Fibroblast of gingiva (primary cell): ENCODE measurements around the gene ZDHHC7.
A peak's percentile ranks its signal among the peaks of the same experiment; 100 is the strongest.
"Not testable (repeated sequence)": the region's sequence is repeated elsewhere in the genome, so short reads cannot be mapped to it uniquely, and the experiment has no call there.

ENCODE experiments used
- DNase-seq: peaks from one replicate; pipeline ENCODE4 v3.0.0-alpha.2; 2011; ENCODE audit warnings: low read depth

Gene ZDHHC7

DNA sequence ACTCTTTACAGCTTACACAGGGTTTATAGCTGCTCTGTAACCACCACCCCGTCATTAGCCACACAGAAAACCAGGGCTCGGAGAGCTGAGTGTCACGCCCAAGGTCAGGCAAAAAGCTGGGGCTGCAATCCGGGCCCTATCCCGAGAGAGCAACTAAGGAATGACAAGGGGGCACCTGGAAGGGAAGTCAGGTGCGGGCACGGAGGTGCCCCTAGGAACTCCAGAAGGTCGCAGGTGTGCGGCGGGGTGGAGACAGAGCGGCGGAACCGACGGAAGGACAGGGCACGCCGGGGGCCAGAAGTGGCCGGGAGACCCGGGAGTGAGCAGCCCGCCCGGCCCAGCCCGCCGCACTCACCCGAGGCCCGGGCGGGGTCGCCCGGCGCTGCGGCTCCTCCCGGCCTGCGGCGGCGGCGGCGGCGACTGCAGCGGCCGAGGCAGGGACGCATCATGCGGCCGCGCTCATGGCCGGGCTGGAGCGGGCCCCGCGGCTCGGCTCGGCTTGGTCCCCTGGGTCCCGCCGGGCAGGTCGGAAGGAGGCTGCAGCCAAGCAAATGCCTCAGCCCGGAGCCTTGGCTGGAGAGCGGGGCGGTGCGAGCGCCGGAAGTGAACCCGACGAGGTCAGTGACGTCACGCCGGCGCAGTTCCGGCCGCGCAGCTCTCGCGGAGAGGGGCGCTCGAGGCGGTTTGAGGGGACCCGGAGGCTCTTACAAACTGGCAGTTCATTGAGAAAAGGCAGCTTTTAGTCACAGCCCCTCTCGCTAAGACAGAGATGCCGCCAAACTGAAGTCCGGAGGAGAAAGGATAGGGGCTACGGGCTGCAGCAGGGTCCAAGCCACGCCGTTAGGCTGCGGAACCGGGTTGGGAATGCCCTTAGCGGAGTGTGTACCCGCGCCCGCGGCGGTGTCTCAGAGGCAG, at the start of gene ZDHHC7:
Gene ZDHHC7, minus strand, starts transcription at position 605 of the 915 bp plus-strand sequence. CDS start 20,917 bp downstream, outside the sequence.
- DNase-seq: peak; percentile 87

- no peak for DNase-seq
Measured at GRCh38 chr16:85058909-85059308, 47.6 kb upstream of the ZDHHC7 start.

DNA sequence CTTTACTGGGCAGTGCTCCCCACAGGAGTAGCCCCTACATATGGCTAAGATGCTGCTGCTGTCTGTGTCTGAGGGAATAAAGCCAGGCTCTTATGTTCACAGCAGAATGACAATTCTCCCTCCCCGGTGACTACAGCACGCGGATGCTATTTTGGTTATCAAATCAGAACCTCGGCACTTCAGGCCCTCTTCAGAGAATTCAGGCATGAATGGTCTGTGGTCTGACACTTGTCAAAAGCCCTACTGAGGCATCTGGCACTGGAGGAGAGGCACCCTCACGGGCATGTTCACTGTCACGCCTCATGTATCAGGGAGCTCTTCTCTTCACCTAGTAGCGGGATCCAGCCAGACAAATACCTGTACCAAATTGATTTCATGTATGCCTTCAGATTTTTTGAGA, 46.6 kb upstream of the ZDHHC7 start:
- DNase-seq: no peak

GRCh38 chr16:85057212-85057889, 46.0 kb upstream of the ZDHHC7 start:
- no peak for DNase-seq

DNA sequence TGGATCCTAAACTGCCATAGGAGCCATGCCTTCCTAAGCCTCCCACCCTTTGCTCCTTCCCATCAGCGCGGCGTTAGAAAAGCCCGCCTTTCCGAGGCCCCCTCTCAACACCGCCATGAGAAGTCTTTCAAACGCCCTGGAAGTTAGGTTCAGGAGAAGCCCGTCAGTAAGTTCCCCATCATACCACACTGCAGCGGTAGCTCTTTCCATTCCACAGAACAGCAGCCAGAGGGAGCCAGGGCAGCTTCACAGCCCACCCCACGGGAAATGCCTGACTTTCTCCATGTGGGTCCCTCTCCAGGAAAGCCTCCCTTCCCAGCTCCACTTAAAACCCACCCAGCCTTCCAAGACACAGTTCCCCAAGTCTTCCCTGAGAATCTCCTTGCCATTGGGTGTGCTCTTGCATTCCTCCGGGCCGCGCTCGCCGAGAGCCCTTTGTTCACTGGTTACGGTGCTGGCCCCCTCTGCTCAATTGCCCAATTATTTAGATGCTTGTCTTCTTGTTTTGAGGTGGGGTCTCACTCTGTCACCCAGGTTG, 44.9 kb upstream of the ZDHHC7 start:
- DNase-seq: peak; percentile 26

GRCh38 chr16:85055493-85056210, 44.3 kb upstream of the ZDHHC7 start:
- peak; percentile 39 for DNase-seq

- no peak for DNase-seq
Measured at GRCh38 chr16:85054948-85055492, 43.7 kb upstream of the ZDHHC7 start.

- not testable (repeated sequence) for DNase-seq
Measured at GRCh38 chr16:85054321-85054720, 43.0 kb upstream of the ZDHHC7 start.

- DNase-seq: no peak
Measured at GRCh38 chr16:85052536-85052935, 41.2 kb upstream of the ZDHHC7 start.

DNA sequence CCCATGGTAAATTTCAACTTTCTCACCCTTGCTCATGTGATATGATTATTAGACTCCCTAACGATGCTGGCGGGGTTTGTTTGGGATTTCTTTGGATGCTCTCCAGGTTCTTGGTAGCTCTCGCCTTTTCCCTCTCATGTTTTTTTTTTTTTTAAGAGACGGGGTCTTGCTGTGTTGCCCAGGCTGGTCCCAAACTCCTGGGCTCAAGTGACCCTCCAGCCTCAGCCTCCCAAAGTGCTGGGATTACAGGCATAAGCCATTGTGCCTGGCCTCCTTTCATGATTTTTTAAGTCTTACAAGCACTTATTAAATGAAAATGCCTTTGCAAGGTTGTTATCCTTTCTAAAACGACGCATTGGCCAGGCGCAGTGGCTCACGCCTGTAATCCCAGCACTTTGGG, 40.3 kb upstream of the ZDHHC7 start:
- no peak for DNase-seq

DNA sequence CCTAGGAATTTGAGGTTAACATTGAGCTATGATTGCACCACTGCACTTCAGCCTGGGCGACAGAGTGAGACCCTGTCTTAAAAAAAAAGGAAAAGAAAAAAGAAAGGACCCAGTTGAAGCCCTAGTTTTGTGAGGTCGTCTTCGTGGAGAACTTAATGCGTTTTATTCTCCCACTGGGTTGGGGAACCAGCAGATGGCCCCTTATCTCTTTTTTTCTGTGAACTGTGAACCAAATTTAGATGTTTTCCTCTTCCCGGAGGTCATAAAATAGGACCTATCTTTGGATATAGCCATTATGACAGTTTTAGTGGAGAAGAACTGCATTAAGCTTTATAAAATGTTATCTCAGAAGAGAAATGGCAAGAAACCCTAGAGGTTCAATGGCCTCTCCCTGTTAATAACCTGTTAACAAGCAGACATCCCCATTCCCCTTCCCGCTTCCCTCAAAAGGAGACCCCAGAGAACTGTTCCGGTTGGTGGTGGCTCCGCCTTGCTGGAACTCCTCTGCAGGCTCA, 39.8 kb upstream of the ZDHHC7 start:
- no peak for DNase-seq

DNA sequence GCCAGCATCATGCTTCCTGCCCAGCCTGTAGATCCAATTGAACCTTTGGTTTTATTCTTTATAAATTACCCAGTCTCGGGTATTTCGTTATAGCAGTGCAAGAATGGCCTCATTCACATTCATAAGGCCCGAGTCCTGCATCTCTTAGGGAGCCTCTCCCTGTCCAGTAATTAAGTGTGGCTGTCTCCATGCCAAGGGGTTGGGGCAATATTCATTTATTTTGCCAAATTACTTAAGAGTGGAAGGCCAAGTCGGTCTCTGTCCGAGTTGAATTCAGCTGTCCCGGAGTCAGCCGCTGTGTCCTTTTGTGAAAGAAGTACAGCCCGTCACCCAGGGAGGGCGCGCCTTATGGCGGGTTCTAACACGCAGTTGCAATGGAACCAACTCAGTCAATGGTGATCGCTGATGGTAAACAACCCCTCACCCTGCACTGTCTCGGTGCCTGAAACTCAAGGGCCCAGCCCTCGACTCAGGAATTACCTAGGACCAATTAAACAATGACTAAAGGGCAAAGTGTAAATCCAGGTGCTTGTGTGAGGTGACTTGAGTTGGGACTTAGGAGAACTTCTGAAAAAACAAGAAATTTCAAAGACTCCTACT, 38.5 kb upstream of the ZDHHC7 start:
- DNase-seq: no peak

- DNase-seq: no peak
Measured at GRCh38 chr16:85048921-85049562, 37.7 kb upstream of the ZDHHC7 start.

GRCh38 chr16:85047867-85048455, 36.6 kb upstream of the ZDHHC7 start:
- DNase-seq: no peak

- DNase-seq: no peak
Measured at GRCh38 chr16:85046931-85047866, 35.9 kb upstream of the ZDHHC7 start.

DNA sequence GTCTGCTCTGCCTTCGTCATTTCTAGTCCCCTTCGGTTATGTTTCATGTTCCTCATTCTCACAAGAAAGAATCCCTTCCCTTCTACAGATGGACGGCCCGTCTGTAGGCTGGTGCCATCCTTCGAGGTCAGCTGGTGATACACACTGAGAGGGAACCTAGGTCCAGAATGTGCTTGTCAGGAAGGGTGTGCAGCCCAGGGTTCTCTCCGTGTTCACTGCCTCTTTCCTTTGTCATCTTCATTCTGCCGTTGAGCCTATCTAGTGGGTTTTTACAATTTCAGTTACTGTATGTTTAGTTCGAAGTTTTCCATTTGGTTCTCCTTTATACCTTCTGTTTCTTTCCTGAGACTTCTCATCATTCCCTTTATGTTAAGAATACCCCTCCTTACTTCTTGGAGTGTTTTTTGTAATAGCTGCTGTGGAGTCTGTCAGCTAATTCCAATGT, 35.2 kb upstream of the ZDHHC7 start:
- no peak for DNase-seq

GRCh38 chr16:85045641-85046471, 34.5 kb upstream of the ZDHHC7 start:
- no peak for DNase-seq

DNA sequence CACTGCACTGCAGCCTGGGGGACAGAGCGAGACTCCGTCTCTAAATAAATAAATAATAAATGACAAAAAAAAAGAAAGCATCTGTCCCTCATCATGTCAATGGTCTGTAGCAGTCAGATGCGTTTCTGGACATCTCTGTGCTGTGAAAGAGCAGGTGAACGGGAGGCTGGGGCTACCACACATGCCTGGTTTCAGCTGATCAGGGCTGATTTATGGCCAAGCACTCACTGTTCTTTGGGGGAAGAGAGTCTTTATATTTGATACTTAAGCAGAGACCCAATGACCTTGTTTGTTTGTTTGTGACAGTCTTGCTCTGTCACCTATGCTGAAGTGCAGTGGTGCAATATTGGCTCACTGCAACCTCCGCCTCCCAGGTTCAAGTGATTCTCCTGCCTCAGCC, 33.7 kb upstream of the ZDHHC7 start:
- DNase-seq: no peak
